CD4-positive, alpha-beta T cell treated with Interleukin-10 for 1 hour (primary cell): ENCODE data around the gene CRYBB1.

Experiments used
- DNase-seq: peaks from one replicate; pipeline ENCODE4 v3.0.0-alpha.2; 2020

CRYBB1 gene

GRCh38 chr22:26549902-26550497 lies 67.8 kb downstream of the CRYBB1 start:
- no peak for DNase-seq
